ENCODE measurements around the gene CYTH4.

Gene CYTH4

DNA sequence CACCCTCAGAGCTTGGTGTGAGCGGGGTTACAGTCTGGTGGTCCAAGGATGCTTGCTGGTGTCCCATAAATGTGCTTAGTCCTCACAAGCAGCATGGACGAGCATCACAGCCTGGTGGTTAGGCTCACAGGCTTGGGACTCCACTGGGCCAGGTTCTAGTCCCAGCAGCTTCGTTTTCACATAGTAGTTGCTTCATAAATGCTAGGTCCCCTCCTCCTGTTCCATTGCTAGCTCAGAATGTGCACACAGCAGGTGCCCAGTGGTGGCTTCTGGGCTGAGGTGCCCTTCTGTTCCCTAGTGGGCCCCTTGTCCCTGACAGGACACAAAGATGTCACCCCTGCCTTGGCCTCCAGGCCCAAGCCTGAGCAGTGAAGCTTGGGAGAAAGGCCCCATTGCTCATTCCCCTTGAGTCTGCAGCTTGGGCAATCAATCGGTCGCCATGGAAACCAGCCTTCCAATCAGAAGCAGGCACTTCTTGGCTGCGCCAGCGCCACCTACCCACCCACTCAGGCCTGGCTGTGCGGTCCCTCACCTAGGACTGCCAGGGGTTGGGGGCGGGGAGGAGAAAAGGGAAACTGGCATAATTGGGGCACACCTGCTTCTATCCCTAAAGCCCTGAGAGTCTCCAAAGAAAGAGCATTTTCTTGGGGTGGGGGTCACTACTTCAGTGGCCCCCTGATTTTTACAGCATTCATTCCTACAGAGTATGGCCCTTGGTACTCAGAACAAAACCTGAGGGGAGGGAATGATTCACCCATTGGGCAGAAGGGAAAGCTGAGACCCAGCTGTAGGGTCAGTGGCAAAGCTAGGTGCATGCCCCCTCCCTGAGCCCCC is 48.1 kb downstream of the CYTH4 start:
- Histone ChIP-seq H3K27ac (no peak overlapping the region), H3K9me3 (ENCODE audit: low read depth, low read length) (no peaks in the 10 kb centered on the region), H3K4me3 (no peak overlapping the region), H3K36me3 (ENCODE audit: insufficient read depth, low read length) (no peaks in the 10 kb centered on the region), H3K9ac (ENCODE audit: insufficient read length) (no peak overlapping the region)
- TF ChIP-seq EZH2 (IDR thresholded peaks at IDR 0.05) (no peak), POLR2AphosphoS5 (IDR thresholded peaks at IDR 0.05; ENCODE audit: borderline replicate concordance, low read depth, low read length) (no peak), FOXP2 (optimal IDR thresholded peaks at IDR 0.05; ENCODE audit: control extremely low read depth, extremely low read length, insufficient read depth) (no peak)
- no peak for DNase-seq (ENCODE audit: low read depth, low spot score)

GRCh38 chr22:37331034-37331428 is 48.7 kb downstream of the CYTH4 start:
- no peak for DNase-seq (ENCODE audit: low read depth, low spot score)
- H3K27ac ChIP-seq: no peak overlapping the region
- TF ChIP-seq EZH2 (IDR thresholded peaks at IDR 0.05) (no peak), POLR2AphosphoS5 (IDR thresholded peaks at IDR 0.05; ENCODE audit: borderline replicate concordance, low read depth, low read length) (no peak), FOXP2 (optimal IDR thresholded peaks at IDR 0.05; ENCODE audit: control extremely low read depth, extremely low read length, insufficient read depth) (no peak)
- H3K4me3 ChIP-seq: no peak overlapping the region
- H3K9me3 ChIP-seq (ENCODE audit: low read depth, low read length): no peaks in the 10 kb centered on the region
- no peaks in the 10 kb centered on the region for H3K36me3 ChIP-seq (ENCODE audit: insufficient read depth, low read length)
- H3K9ac ChIP-seq (ENCODE audit: insufficient read length): no peak overlapping the region

DNA sequence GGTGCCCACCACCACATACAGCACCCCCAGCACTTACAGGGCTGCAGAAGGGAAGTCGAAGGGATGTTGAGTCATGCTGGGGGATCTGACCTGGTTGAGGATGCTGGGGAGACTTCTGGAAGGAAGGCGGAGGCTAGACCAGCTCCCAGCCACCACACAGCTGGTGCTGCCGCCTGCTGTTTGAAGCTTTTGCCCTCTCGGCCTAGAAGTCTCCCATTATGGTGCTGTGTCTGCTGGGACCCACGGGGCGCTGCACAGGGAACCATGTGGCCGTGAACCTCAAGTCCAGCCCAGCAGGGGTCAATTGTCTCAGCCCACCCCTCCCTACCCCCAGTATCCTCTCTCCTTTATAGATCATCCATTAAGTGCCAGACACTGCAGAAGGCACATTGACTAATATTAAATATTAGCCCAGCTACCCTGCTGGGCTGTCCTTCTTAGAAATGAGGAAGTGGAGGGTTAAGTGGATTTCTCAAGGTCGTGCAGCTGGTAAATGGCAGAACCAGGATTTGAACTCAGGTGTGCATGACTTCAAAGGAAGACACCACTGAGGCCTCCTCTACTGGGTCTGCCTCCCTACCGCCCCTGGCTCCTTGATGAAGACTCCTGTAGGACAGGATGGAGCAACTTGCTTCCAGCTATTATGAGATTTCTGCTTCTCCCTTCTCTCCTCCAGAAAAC is 49.7 kb downstream of the CYTH4 start:
- TF ChIP-seq FOXP2 (optimal IDR thresholded peaks at IDR 0.05; ENCODE audit: control extremely low read depth, extremely low read length, insufficient read depth): no peak
- no peak for TF ChIP-seq POLR2AphosphoS5 (IDR thresholded peaks at IDR 0.05; ENCODE audit: borderline replicate concordance, low read depth, low read length)
- no peak for TF ChIP-seq EZH2 (IDR thresholded peaks at IDR 0.05)
- H3K9me3 ChIP-seq (ENCODE audit: low read depth, low read length): no peaks in the 10 kb centered on the region
- H3K36me3 ChIP-seq (ENCODE audit: insufficient read depth, low read length): no peaks in the 10 kb centered on the region
- no peak for DNase-seq (ENCODE audit: low read depth, low spot score)
- H3K4me3 ChIP-seq: no peak overlapping the region
- H3K27ac ChIP-seq: no peak overlapping the region
- H3K9ac ChIP-seq (ENCODE audit: insufficient read length): no peak overlapping the region

GRCh38 chr22:37333724-37334460 is 51.6 kb downstream of the CYTH4 start:
- Histone ChIP-seq H3K27ac (no peak overlapping the region), H3K9me3 (ENCODE audit: low read depth, low read length) (no peaks in the 10 kb centered on the region), H3K4me3 (no peak overlapping the region), H3K9ac (ENCODE audit: insufficient read length) (no peak overlapping the region), H3K36me3 (ENCODE audit: insufficient read depth, low read length) (no peaks in the 10 kb centered on the region)
- DNase-seq (ENCODE audit: low read depth, low spot score): no peak
- TF ChIP-seq EZH2 (IDR thresholded peaks at IDR 0.05): no peak
- TF ChIP-seq FOXP2 (optimal IDR thresholded peaks at IDR 0.05; ENCODE audit: control extremely low read depth, extremely low read length, insufficient read depth): no peak
- TF ChIP-seq POLR2AphosphoS5 (IDR thresholded peaks at IDR 0.05; ENCODE audit: borderline replicate concordance, low read depth, low read length): no peak

DNA sequence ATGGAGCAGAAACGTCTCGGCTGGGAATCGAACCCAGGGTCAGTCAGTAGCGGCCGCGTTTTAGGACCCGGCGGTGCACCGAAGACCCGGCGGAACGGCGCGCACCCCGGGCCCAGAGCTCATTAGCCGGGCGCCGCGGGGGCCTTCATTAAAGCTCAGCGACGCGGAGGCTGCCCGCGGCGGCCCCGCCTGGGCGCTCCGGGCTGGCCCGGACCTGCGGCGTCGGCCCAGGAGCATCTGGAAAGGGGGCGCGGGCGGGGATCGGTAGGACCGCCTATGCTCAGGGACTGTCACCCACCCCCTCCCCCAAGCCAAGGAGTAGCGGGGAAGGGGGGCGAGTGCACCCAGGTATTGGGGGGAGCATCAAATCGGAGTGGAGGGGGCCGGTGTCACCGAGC is 52.2 kb downstream of the CYTH4 start:
- H3K4me3 ChIP-seq: no peak overlapping the region
- DNase-seq (ENCODE audit: low read depth, low spot score): no peak
- no peak overlapping the region for H3K27ac ChIP-seq
- H3K9me3 ChIP-seq (ENCODE audit: low read depth, low read length): no peaks in the 10 kb centered on the region
- H3K9ac ChIP-seq (ENCODE audit: insufficient read length): no peak overlapping the region
- TF ChIP-seq EZH2 (IDR thresholded peaks at IDR 0.05) (no peak), POLR2AphosphoS5 (IDR thresholded peaks at IDR 0.05; ENCODE audit: borderline replicate concordance, low read depth, low read length) (no peak), FOXP2 (optimal IDR thresholded peaks at IDR 0.05; ENCODE audit: control extremely low read depth, extremely low read length, insufficient read depth) (no peak)
- H3K36me3 ChIP-seq (ENCODE audit: insufficient read depth, low read length): no peaks in the 10 kb centered on the region

- no peaks in the 10 kb centered on the region for H3K36me3 ChIP-seq (ENCODE audit: insufficient read depth, low read length)
- no peaks in the 10 kb centered on the region for H3K9me3 ChIP-seq (ENCODE audit: low read depth, low read length)
- no peak for DNase-seq (ENCODE audit: low read depth, low spot score)
- no peak overlapping the region for H3K27ac ChIP-seq
- peak; percentile 48 for TF ChIP-seq EZH2 (IDR thresholded peaks at IDR 0.05)
- TF ChIP-seq POLR2AphosphoS5 (IDR thresholded peaks at IDR 0.05; ENCODE audit: borderline replicate concordance, low read depth, low read length): no peak
- no peak for TF ChIP-seq FOXP2 (optimal IDR thresholded peaks at IDR 0.05; ENCODE audit: control extremely low read depth, extremely low read length, insufficient read depth)
- H3K9ac ChIP-seq (ENCODE audit: insufficient read length): no peak overlapping the region
- no peak overlapping the region for H3K4me3 ChIP-seq
Observed at GRCh38 chr22:37334859-37335805, 52.8 kb downstream of the CYTH4 start.

- no peaks in the 10 kb centered on the region for H3K36me3 ChIP-seq (ENCODE audit: insufficient read depth, low read length)
- no peak for TF ChIP-seq EZH2 (IDR thresholded peaks at IDR 0.05)
- TF ChIP-seq FOXP2 (optimal IDR thresholded peaks at IDR 0.05; ENCODE audit: control extremely low read depth, extremely low read length, insufficient read depth): no peak
- TF ChIP-seq POLR2AphosphoS5 (IDR thresholded peaks at IDR 0.05; ENCODE audit: borderline replicate concordance, low read depth, low read length): no peak
- H3K9ac ChIP-seq (ENCODE audit: insufficient read length): no peak overlapping the region
- H3K9me3 ChIP-seq (ENCODE audit: low read depth, low read length): no peaks in the 10 kb centered on the region
- no peak overlapping the region for H3K27ac ChIP-seq
- H3K4me3 ChIP-seq: no peak overlapping the region
- DNase-seq (ENCODE audit: low read depth, low spot score): no peak
Observed at GRCh38 chr22:37335806-37336199, 53.5 kb downstream of the CYTH4 start.
